Esophagus muscularis mucosa (tissue), 3 donors: ENCODE data around the gene TMEM143.

ENCODE experiments used
- EP300 ChIP-seq: sonication (generic); formaldehyde crosslinking; IDR thresholded peaks from one replicate; pipeline ENCODE4 v1.6.1; 2017; ENCODE audit warnings: antibody characterized with exemption
- TF ChIP-seq, protein P1 (sequence below), 3 experiments: fragments of 200-600 bp in 2 of 3; fragments of 450-650 bp in 1 of 3; sonication (generic) in 2 of 3; IDR thresholded peaks; one replicate each; pipeline ENCODE4 v1.5.1; 2017 to 2019; ENCODE audit warnings: antibody characterized with exemption in 3 of 3, mild to moderate bottlenecking in 2 of 3, moderate library complexity in 1 of 3

DNA sequence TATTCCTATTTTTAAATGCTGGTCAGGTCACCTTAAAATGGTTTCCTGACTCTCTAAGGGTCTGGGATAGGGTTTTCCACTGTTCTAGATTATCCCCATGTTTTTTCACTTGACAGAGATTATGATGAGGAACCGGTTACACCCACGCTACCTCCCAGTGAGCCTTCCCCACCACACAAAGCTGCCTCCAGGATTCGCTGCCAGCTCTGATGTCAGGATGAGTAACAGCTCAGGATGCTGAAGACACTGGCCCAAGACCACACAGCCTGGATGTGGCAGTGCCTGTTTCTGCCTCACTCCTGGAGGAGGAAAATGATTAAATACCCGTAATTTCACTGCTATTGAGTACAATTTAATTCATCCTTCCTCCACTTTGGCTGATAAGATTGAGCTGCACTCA is 70.9 kb downstream of the TMEM143 start:
- TF ChIP-seq EP300 = no peak
- TF ChIP-seq, protein P1, sequence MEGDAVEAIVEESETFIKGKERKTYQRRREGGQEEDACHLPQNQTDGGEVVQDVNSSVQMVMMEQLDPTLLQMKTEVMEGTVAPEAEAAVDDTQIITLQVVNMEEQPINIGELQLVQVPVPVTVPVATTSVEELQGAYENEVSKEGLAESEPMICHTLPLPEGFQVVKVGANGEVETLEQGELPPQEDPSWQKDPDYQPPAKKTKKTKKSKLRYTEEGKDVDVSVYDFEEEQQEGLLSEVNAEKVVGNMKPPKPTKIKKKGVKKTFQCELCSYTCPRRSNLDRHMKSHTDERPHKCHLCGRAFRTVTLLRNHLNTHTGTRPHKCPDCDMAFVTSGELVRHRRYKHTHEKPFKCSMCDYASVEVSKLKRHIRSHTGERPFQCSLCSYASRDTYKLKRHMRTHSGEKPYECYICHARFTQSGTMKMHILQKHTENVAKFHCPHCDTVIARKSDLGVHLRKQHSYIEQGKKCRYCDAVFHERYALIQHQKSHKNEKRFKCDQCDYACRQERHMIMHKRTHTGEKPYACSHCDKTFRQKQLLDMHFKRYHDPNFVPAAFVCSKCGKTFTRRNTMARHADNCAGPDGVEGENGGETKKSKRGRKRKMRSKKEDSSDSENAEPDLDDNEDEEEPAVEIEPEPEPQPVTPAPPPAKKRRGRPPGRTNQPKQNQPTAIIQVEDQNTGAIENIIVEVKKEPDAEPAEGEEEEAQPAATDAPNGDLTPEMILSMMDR (IDR thresholded peaks at IDR 0.05) = no peak
